OCI-LY7 (cell line): Measurements from ENCODE around the gene GNPDA1.

ENCODE experiments used
- CTCF ChIP-seq: fragments of 200-600 bp; sonication (generic); conservative IDR thresholded peaks from 2 replicates; pipeline ENCODE4 v1.5.1; 2014; ENCODE audit warnings: mild to moderate bottlenecking, antibody characterized with exemption, low read length, moderate library complexity, mixed read lengths
- EZH2phosphoT487 ChIP-seq: fragments of 200-600 bp; sonication (generic); IDR thresholded peaks from 2 replicates; pipeline ENCODE4 v1.6.1; 2018; ENCODE audit warnings: low read depth, borderline replicate concordance, mild to moderate bottlenecking, mixed run types, antibody characterized with exemption, low read length, moderate library complexity, mixed read lengths

DNA sequence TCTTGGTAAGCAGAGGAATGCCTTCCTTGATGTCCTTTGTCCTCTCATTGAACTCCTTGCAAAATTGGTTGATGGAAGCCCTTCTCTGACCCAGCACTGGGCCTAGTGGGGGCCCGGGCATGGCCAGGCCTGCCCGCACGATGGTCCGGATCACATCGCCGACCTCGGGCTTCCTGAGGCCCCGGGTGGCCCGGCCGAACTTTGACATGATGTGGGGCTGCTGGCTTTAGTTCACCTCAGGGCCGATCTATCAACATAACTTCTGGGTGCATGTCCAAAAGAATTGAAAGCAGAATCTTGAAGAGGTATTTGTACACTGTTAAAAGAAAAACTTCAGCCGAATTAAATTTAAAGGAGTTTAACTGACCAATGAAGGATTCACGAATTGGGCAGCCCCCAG lies 24.1 kb upstream of the GNPDA1 start:
- TF ChIP-seq CTCF (no peak), EZH2phosphoT487 (no peak)
